HAP-1 (cell line): ENCODE measurements around the gene RAI1.

Experiments used
- DNase-seq, 2 experiments: peaks; one replicate each; pipeline ENCODE4 v3.0.0-alpha.2; 2016 to 2020; ENCODE audit warnings: low spot score in 2 of 2
- H3K27me3 ChIP-seq: fragments of 250-450 bp; sonication (Bioruptor Pico); 2 replicates; pipeline ENCODE4 v1.5.1; 2020; ENCODE audit warnings: low read depth, mild to moderate bottlenecking, moderate library complexity
- H3K36me3 ChIP-seq: fragments of 250-450 bp; sonication (Bioruptor Pico); replicated peaks from 2 replicates; pipeline ENCODE4 v1.5.1; 2020; ENCODE audit warnings: mild to moderate bottlenecking
- H3K4me1 ChIP-seq: fragments of 250-450 bp; sonication (Bioruptor Pico); 2 replicates; pipeline ENCODE4 v1.5.1; 2020; ENCODE audit warnings: mild to moderate bottlenecking
- H3K4me3 ChIP-seq: fragments of 250-450 bp; sonication (Bioruptor Pico); 2 replicates; pipeline ENCODE4 v1.5.1; 2020; ENCODE audit warnings: mild to moderate bottlenecking, moderate library complexity
- H3K9me3 ChIP-seq: fragments of 250-450 bp; sonication (Bioruptor Pico); 2 replicates; pipeline ENCODE4 v1.5.1; 2020; ENCODE audit warnings: mild to moderate bottlenecking, moderate library complexity
- in situ Hi-C: fragments of 300-500 bp; cut with MboI; formaldehyde crosslinking; loops from 3 replicates; pipeline ENCODE4 v1.14.3; 2020; ENCODE audit warnings: low sequenced_read_pairs, inconsistent platforms, mixed read lengths

The RAI1 gene

GRCh38 chr17:17737961-17738894 lies 57.0 kb downstream of the RAI1 start:
- no peak for DNase-seq
- H3K4me1 ChIP-seq, result no peaks in the 10 kb centered on the region
- H3K4me3 ChIP-seq, result no peak overlapping the region
- H3K27me3 ChIP-seq, result no peaks in the 10 kb centered on the region
- no peaks in the 10 kb centered on the region for H3K36me3 ChIP-seq
- in situ Hi-C loops, result no loop called here
- no peaks in the 10 kb centered on the region for H3K9me3 ChIP-seq

GRCh38 chr17:17738901-17739300 lies 57.6 kb downstream of the RAI1 start:
- no peaks in the 10 kb centered on the region for H3K9me3 ChIP-seq
- H3K4me3 ChIP-seq, result no peak overlapping the region
- no peak for DNase-seq
- H3K36me3 ChIP-seq, result no peaks in the 10 kb centered on the region
- no peaks in the 10 kb centered on the region for H3K27me3 ChIP-seq
- no peaks in the 10 kb centered on the region for H3K4me1 ChIP-seq
- in situ Hi-C loops, result no loop called here

GRCh38 chr17:17739388-17740066 lies 58.3 kb downstream of the RAI1 start:
- in situ Hi-C loops, result no loop called here
- no peaks in the 10 kb centered on the region for H3K27me3 ChIP-seq
- H3K9me3 ChIP-seq, result no peaks in the 10 kb centered on the region
- no peaks in the 10 kb centered on the region for H3K36me3 ChIP-seq
- DNase-seq, result no peak
- H3K4me3 ChIP-seq, result no peak overlapping the region
- H3K4me1 ChIP-seq, result no peaks in the 10 kb centered on the region

GRCh38 chr17:17740615-17741348 lies 59.5 kb downstream of the RAI1 start:
- no peaks in the 10 kb centered on the region for H3K36me3 ChIP-seq
- no peak overlapping the region for H3K4me3 ChIP-seq
- no peaks in the 10 kb centered on the region for H3K27me3 ChIP-seq
- no peak for DNase-seq
- no peaks in the 10 kb centered on the region for H3K4me1 ChIP-seq
- no peaks in the 10 kb centered on the region for H3K9me3 ChIP-seq
- in situ Hi-C loops, result no loop called here

- no peaks in the 10 kb centered on the region for H3K27me3 ChIP-seq
- DNase-seq, result peak in 1 of 2 experiments; percentile 40
- no peak overlapping the region for H3K4me3 ChIP-seq
- in situ Hi-C loops, result no loop called here
- H3K4me1 ChIP-seq, result no peaks in the 10 kb centered on the region
- H3K36me3 ChIP-seq, result no peaks in the 10 kb centered on the region
- H3K9me3 ChIP-seq, result no peaks in the 10 kb centered on the region
These were observed 60.2 kb downstream of the RAI1 start for GRCh38 chr17:17741349-17742023.

GRCh38 chr17:17742133-17742621 lies 60.9 kb downstream of the RAI1 start:
- Histone ChIP-seq H3K4me1 (no peaks in the 10 kb centered on the region), H3K27me3 (no peaks in the 10 kb centered on the region), H3K4me3 (no peak overlapping the region), H3K9me3 (no peaks in the 10 kb centered on the region), H3K36me3 (no peaks in the 10 kb centered on the region)
- DNase-seq, result no peak
- in situ Hi-C loops, result no loop called here

- no peak for DNase-seq
- Histone ChIP-seq H3K9me3 (no peaks in the 10 kb centered on the region), H3K27me3 (no peaks in the 10 kb centered on the region), H3K36me3 (no peaks in the 10 kb centered on the region), H3K4me1 (no peaks in the 10 kb centered on the region), H3K4me3 (no peak overlapping the region)
- in situ Hi-C loops, result no loop called here
These were observed 61.6 kb downstream of the RAI1 start for GRCh38 chr17:17742688-17743390.

- Histone ChIP-seq H3K27me3 (no peaks in the 10 kb centered on the region), H3K36me3 (no peaks in the 10 kb centered on the region), H3K4me1 (no peaks in the 10 kb centered on the region), H3K9me3 (no peaks in the 10 kb centered on the region), H3K4me3 (no peak overlapping the region)
- in situ Hi-C loops, result no loop called here
- DNase-seq, result no peak
These were observed 62.3 kb downstream of the RAI1 start for GRCh38 chr17:17743391-17744112.

GRCh38 chr17:17744116-17744515 lies 62.9 kb downstream of the RAI1 start:
- Histone ChIP-seq H3K9me3 (no peaks in the 10 kb centered on the region), H3K4me3 (no peak overlapping the region), H3K27me3 (no peaks in the 10 kb centered on the region), H3K4me1 (no peaks in the 10 kb centered on the region), H3K36me3 (no peaks in the 10 kb centered on the region)
- no peak for DNase-seq
- in situ Hi-C loops, result no loop called here

- Histone ChIP-seq H3K9me3 (no peaks in the 10 kb centered on the region), H3K4me1 (no peaks in the 10 kb centered on the region), H3K36me3 (no peaks in the 10 kb centered on the region), H3K4me3 (no peak overlapping the region), H3K27me3 (no peaks in the 10 kb centered on the region)
- in situ Hi-C loops, result no loop called here
- no peak for DNase-seq
These were observed 64.5 kb downstream of the RAI1 start for GRCh38 chr17:17745476-17746455.

GRCh38 chr17:17748179-17748578 lies 66.9 kb downstream of the RAI1 start:
- H3K4me1 ChIP-seq, result peaks cover 12% of the 10 kb centered on the region
- H3K4me3 ChIP-seq, result no peak overlapping the region
- in situ Hi-C loops, result no loop called here
- DNase-seq, result no peak
- H3K36me3 ChIP-seq, result no peaks in the 10 kb centered on the region
- no peaks in the 10 kb centered on the region for H3K9me3 ChIP-seq
- H3K27me3 ChIP-seq, result no peaks in the 10 kb centered on the region
